ENCODE data around the gene ZNF438. TPM values are rescaled to one million over a fixed set of nuclear protein-coding genes. Genes with fewer than 3 reads are reported as not detected.
"Not testable (repeated sequence)": the region's sequence is repeated elsewhere in the genome, so short reads cannot be mapped to it uniquely, and the experiment has no call there.

Gene ZNF438
- total RNA-seq, 4 donors from 2014 or later, result 2.9 to 9.3 (median 5.9) TPM

- no peaks in the 10 kb centered on the region for H3K27me3 ChIP-seq
- intact Hi-C loops (cut with DNase I), result no loop called here
- H3K9me3 ChIP-seq, result no peaks in the 10 kb centered on the region
- H3K4me1 ChIP-seq, result peaks cover 0 to 12% (median 6%) of the 10 kb centered on the region in 3 donors
- H3K36me3 ChIP-seq, result no peaks in the 10 kb centered on the region
- no peak for DNase-seq
- H3K27ac ChIP-seq, result peak overlapping the region in 1 of 4 donors; percentile 25
- no peak overlapping the region for H3K4me3 ChIP-seq
- no peak for TF ChIP-seq POLR2A (IDR thresholded peaks at IDR 0.05)
- TF ChIP-seq, protein P1, sequence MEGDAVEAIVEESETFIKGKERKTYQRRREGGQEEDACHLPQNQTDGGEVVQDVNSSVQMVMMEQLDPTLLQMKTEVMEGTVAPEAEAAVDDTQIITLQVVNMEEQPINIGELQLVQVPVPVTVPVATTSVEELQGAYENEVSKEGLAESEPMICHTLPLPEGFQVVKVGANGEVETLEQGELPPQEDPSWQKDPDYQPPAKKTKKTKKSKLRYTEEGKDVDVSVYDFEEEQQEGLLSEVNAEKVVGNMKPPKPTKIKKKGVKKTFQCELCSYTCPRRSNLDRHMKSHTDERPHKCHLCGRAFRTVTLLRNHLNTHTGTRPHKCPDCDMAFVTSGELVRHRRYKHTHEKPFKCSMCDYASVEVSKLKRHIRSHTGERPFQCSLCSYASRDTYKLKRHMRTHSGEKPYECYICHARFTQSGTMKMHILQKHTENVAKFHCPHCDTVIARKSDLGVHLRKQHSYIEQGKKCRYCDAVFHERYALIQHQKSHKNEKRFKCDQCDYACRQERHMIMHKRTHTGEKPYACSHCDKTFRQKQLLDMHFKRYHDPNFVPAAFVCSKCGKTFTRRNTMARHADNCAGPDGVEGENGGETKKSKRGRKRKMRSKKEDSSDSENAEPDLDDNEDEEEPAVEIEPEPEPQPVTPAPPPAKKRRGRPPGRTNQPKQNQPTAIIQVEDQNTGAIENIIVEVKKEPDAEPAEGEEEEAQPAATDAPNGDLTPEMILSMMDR (IDR thresholded peaks at IDR 0.05), result no peak
- 36 to 49% methylated on average over 6 of the region's 6 CpGs for WGBS, 2 donors
Observed at GRCh38 chr10:31062856-31063255, 31.2 kb upstream of the ZNF438 start.

- no peaks in the 10 kb centered on the region for H3K9me3 ChIP-seq
- intact Hi-C loops (cut with DNase I), result no loop called here
Observed at GRCh38 chr10:31061941-31062340, 30.3 kb upstream of the ZNF438 start.

GRCh38 chr10:31058795-31059703, 27.4 kb upstream of the ZNF438 start:
- intact Hi-C loops (cut with DNase I), result no loop called here
- H3K4me3 ChIP-seq, result no peak overlapping the region
- H3K27ac ChIP-seq, result no peak overlapping the region
- H3K27me3 ChIP-seq, result no peaks in the 10 kb centered on the region
- no peaks in the 10 kb centered on the region for H3K36me3 ChIP-seq
- DNase-seq, result no peak
- 26 to 44% methylated on average over 2 of the region's 2 CpGs for WGBS, 2 donors
- no peak for TF ChIP-seq POLR2A (IDR thresholded peaks at IDR 0.05)
- TF ChIP-seq, protein P1 (IDR thresholded peaks at IDR 0.05), result no peak
- H3K4me1 ChIP-seq, result peaks cover 0 to 9% (median 4%) of the 10 kb centered on the region in 3 donors
- no peaks in the 10 kb centered on the region for H3K9me3 ChIP-seq

More at GRCh38 chr10:31061941-31062340, 30.3 kb upstream of the ZNF438 start:
- 91 to 95% methylated on average over 7 to 8 of the region's 9 CpGs for WGBS, 2 donors
- H3K4me1 ChIP-seq, result peaks cover 0 to 12% (median 6%) of the 10 kb centered on the region in 3 donors
- H3K27ac ChIP-seq, result peak overlapping the region in 2 of 4 donors; percentile 25 to 49
- DNase-seq, result no peak
- H3K36me3 ChIP-seq, result no peaks in the 10 kb centered on the region
- no peaks in the 10 kb centered on the region for H3K27me3 ChIP-seq
- H3K4me3 ChIP-seq, result no peak overlapping the region
- TF ChIP-seq POLR2A (IDR thresholded peaks at IDR 0.05), result no peak
- TF ChIP-seq, protein P1 (IDR thresholded peaks at IDR 0.05), result no peak

GRCh38 chr10:31056678-31057077, 25.0 kb upstream of the ZNF438 start:
- 82 to 90% methylated on average over 4 to 8 of the region's 8 CpGs for WGBS, 2 donors

GRCh38 chr10:31055573-31056251, 24.0 kb upstream of the ZNF438 start:
- Histone ChIP-seq H3K27me3 (no peaks in the 10 kb centered on the region), H3K4me3 (no peak overlapping the region), H3K4me1 (no peaks in the 10 kb centered on the region), H3K9me3 (no peaks in the 10 kb centered on the region), H3K36me3 (no peaks in the 10 kb centered on the region), H3K27ac (no peak overlapping the region)
- intact Hi-C loops (cut with DNase I), result no loop called here
- 69 to 87% methylated on average over 2 to 12 of the region's 27 CpGs for WGBS, 2 donors
- TF ChIP-seq, protein P1 (IDR thresholded peaks at IDR 0.05), result no peak
- no peak for TF ChIP-seq POLR2A (IDR thresholded peaks at IDR 0.05)
- no peak for DNase-seq

More at GRCh38 chr10:31056678-31057077, 25.0 kb upstream of the ZNF438 start:
- H3K27ac ChIP-seq; H3K27me3 ChIP-seq; H3K36me3 ChIP-seq; H3K9me3 ChIP-seq; intact Hi-C loops (cut with DNase I); H3K4me1 ChIP-seq; H3K4me3 ChIP-seq; DNase-seq: not testable (repeated sequence)
